Endodermal cell (in vitro differentiated cells): ENCODE results near the gene HEBP2. TPM values are rescaled to one million over a fixed set of nuclear protein-coding genes. Genes with fewer than 3 reads are reported as not detected.
"Not testable (repeated sequence)": the region's sequence is repeated elsewhere in the genome, so short reads cannot be mapped to it uniquely, and the experiment has no call there.

Source experiments
- DNase-seq: peaks from one replicate; pipeline ENCODE4 v3.0.0-alpha.2; 2017
- H3K27ac ChIP-seq: 2 replicates; pipeline ENCODE4 v1.5.1; 2013; ENCODE audit warnings: mild to moderate bottlenecking, low read depth, low read length, moderate library complexity
- H3K27me3 ChIP-seq: 2 replicates; pipeline ENCODE4 v1.6.1; 2013; ENCODE audit warnings: mild to moderate bottlenecking, low read length, moderate library complexity; ENCODE audit not compliant: insufficient read depth, control insufficient read depth, poor library complexity, severe bottlenecking
- H3K36me3 ChIP-seq: 2 replicates; pipeline ENCODE4 v1.7.0; 2013; ENCODE audit warnings: mild to moderate bottlenecking, low read length, moderate library complexity; ENCODE audit not compliant: control insufficient read depth, insufficient read depth
- H3K4me1 ChIP-seq: one replicate; pipeline ENCODE4 v1.7.0; 2013; ENCODE audit warnings: low read length; ENCODE audit not compliant: control insufficient read depth, insufficient read depth
- H3K4me3 ChIP-seq: 2 replicates; pipeline ENCODE4 v1.5.1; 2013; ENCODE audit warnings: mild to moderate bottlenecking, low read length, moderate library complexity
- H3K9ac ChIP-seq: 2 replicates; pipeline ENCODE4 v1.6.1; 2013; ENCODE audit warnings: mild to moderate bottlenecking, low read length, moderate library complexity; ENCODE audit not compliant: poor library complexity, severe bottlenecking; ENCODE audit errors: extremely low read depth
- H3K9me3 ChIP-seq: 2 replicates; pipeline ENCODE4 v1.6.1; 2013; ENCODE audit warnings: mild to moderate bottlenecking, low read length, moderate library complexity; ENCODE audit not compliant: control insufficient read depth
- H3K27ac Mint-ChIP-seq: 2 replicates; pipeline ENCODE4 v1.8.0; 2020; ENCODE audit warnings: mixed read lengths
- H3K27me3 Mint-ChIP-seq: 2 replicates; pipeline ENCODE4 v1.8.0; 2021; ENCODE audit warnings: mild to moderate bottlenecking, mixed read lengths; ENCODE audit not compliant: insufficient read depth
- H3K36me3 Mint-ChIP-seq: 2 replicates; pipeline ENCODE4 v1.8.0; 2020; ENCODE audit warnings: low read depth, mixed read lengths
- H3K4me1 Mint-ChIP-seq: 2 replicates; pipeline ENCODE4 v1.8.0; 2020; ENCODE audit warnings: mixed read lengths
- H3K4me3 Mint-ChIP-seq: 2 replicates; pipeline ENCODE4 v1.8.0; 2020; ENCODE audit warnings: mild to moderate bottlenecking, moderate library complexity, mixed read lengths
- H3K9me3 Mint-ChIP-seq: 2 replicates; pipeline ENCODE4 v1.8.0; 2020; ENCODE audit warnings: mild to moderate bottlenecking, mixed read lengths
- WGBS, 2 experiments: methylation state at CpG; one replicate each; pipeline versions ENCODE4 v1.1.5 to v1.1.7; 2013; ENCODE audit warnings: missing lambda C conversion rate in 2 of 2, mixed read lengths in 1 of 2; ENCODE audit not compliant: insufficient coverage in 1 of 2, insufficient read length in 1 of 2; 5-methylcytosine and 5-hydroxymethylcytosine counted together
- total RNA-seq, 2 donors: library from RNA; stranded (reverse); fragmentation: NEBNext Ultra II Directional in 1 of 2; extraction: Animal tissue kit (Norgen Biotek cat#: 25700) in 1 of 2; gene quantifications; 2 replicates in 1 of 2; 3 replicates in 1 of 2; pipeline ENCODE4 v1.2.1, GENCODE V29; 2021
- TF ChIP-seq, protein P1 (sequence below): fragments of 200-600 bp; sonication (generic); conservative IDR thresholded peaks from 2 replicates; pipeline ENCODE4 v1.5.0; 2021; ENCODE audit warnings: antibody characterized with exemption, mild to moderate bottlenecking

Gene HEBP2
- total RNA-seq, 2 donors from 2014 or later, result 53.9 to 95.7 TPM

GRCh38 chr6:138421608-138422007, 17.6 kb downstream of the HEBP2 start:
- Mint-ChIP-seq H3K4me1 (peaks cover 11% of the 10 kb centered on the region), H3K27me3 (no peaks in the 10 kb centered on the region), H3K27ac (no peak overlapping the region), H3K36me3 (peaks cover 32% of the 10 kb centered on the region), H3K9me3 (no peaks in the 10 kb centered on the region), H3K4me3 (no peak overlapping the region)
- 93 to 99% methylated on average over 10 of the region's 10 CpGs for whole genome bisulfite sequencing, 2 experiments
- Histone ChIP-seq H3K4me1 (peaks cover 8% of the 10 kb centered on the region), H3K4me3 (no peak overlapping the region), H3K9me3 (no peaks in the 10 kb centered on the region), H3K27ac (no peak overlapping the region), H3K27me3 (no peaks in the 10 kb centered on the region), H3K9ac (no peak overlapping the region), H3K36me3 (peaks cover 11% of the 10 kb centered on the region)
- peak; percentile 34 for DNase-seq
- TF ChIP-seq, protein P1, sequence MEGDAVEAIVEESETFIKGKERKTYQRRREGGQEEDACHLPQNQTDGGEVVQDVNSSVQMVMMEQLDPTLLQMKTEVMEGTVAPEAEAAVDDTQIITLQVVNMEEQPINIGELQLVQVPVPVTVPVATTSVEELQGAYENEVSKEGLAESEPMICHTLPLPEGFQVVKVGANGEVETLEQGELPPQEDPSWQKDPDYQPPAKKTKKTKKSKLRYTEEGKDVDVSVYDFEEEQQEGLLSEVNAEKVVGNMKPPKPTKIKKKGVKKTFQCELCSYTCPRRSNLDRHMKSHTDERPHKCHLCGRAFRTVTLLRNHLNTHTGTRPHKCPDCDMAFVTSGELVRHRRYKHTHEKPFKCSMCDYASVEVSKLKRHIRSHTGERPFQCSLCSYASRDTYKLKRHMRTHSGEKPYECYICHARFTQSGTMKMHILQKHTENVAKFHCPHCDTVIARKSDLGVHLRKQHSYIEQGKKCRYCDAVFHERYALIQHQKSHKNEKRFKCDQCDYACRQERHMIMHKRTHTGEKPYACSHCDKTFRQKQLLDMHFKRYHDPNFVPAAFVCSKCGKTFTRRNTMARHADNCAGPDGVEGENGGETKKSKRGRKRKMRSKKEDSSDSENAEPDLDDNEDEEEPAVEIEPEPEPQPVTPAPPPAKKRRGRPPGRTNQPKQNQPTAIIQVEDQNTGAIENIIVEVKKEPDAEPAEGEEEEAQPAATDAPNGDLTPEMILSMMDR, result no peak

GRCh38 chr6:138422861-138423260, 18.8 kb downstream of the HEBP2 start:
- Mint-ChIP-seq H3K4me1 (no peaks in the 10 kb centered on the region), H3K27me3 (no peaks in the 10 kb centered on the region), H3K4me3 (no peak overlapping the region), H3K27ac (no peak overlapping the region), H3K36me3 (peaks cover 28% of the 10 kb centered on the region), H3K9me3 (no peaks in the 10 kb centered on the region)
- H3K27me3 ChIP-seq, result no peaks in the 10 kb centered on the region
- no peak for DNase-seq
- no peak overlapping the region for H3K9ac ChIP-seq
- TF ChIP-seq, protein P1, result no peak
- H3K9me3 ChIP-seq, result no peaks in the 10 kb centered on the region
- H3K4me1 ChIP-seq, result no peaks in the 10 kb centered on the region
- H3K36me3 ChIP-seq, result peaks cover 13% of the 10 kb centered on the region
- H3K4me3 ChIP-seq, result no peak overlapping the region
- no peak overlapping the region for H3K27ac ChIP-seq

GRCh38 chr6:138424004-138424904, 20.2 kb downstream of the HEBP2 start:
- H3K4me1 Mint-ChIP-seq, result no peaks in the 10 kb centered on the region
- Histone ChIP-seq H3K36me3 (peaks cover 20% of the 10 kb centered on the region), H3K4me1 (no peaks in the 10 kb centered on the region), H3K27ac (no peak overlapping the region), H3K4me3 (no peak overlapping the region), H3K9ac (no peak overlapping the region), H3K9me3 (no peaks in the 10 kb centered on the region), H3K27me3 (no peaks in the 10 kb centered on the region)
- H3K9me3 Mint-ChIP-seq, result no peaks in the 10 kb centered on the region
- DNase-seq, result no peak
- H3K27ac Mint-ChIP-seq, result no peak overlapping the region
- peaks cover 14% of the 10 kb centered on the region for H3K36me3 Mint-ChIP-seq
- no peak overlapping the region for H3K4me3 Mint-ChIP-seq
- TF ChIP-seq, protein P1, result no peak
- WGBS, 2 experiments, result 96 to 97% methylated on average over 36 to 48 of the region's 48 CpGs
- no peaks in the 10 kb centered on the region for H3K27me3 Mint-ChIP-seq

GRCh38 chr6:138425256-138425655, 21.2 kb downstream of the HEBP2 start:
- not testable (repeated sequence) for H3K4me3 Mint-ChIP-seq, H3K4me1 Mint-ChIP-seq, H3K27ac ChIP-seq, H3K4me3 ChIP-seq, H3K27me3 ChIP-seq, H3K4me1 ChIP-seq, H3K27ac Mint-ChIP-seq, H3K9me3 ChIP-seq, DNase-seq, H3K9me3 Mint-ChIP-seq, H3K9ac ChIP-seq, H3K27me3 Mint-ChIP-seq
- peaks cover 13% of the 10 kb centered on the region for H3K36me3 Mint-ChIP-seq
- WGBS, 2 experiments, result 95% methylated on average over 5 to 7 of the region's 7 CpGs
- H3K36me3 ChIP-seq, result peaks cover 17% of the 10 kb centered on the region
